NCI-H2107 treated with DMSO at 0.1 percent for 48 hours (cell line): Measurements from ENCODE around the gene ATP6V0B.

ENCODE experiments used
- DNase-seq: peaks from one replicate; lab custom pipeline; 2025; ENCODE audit not compliant: unreplicated experiment; lab: John Stamatoyannopoulos, UW

ATP6V0B gene

GRCh38 chr1:43982808-43983207 lies 8.0 kb downstream of the ATP6V0B start:
- no peak for DNase-seq

GRCh38 chr1:43983253-43983899 lies 8.6 kb downstream of the ATP6V0B start:
- DNase-seq = no peak

- DNase-seq = no peak
Measured at GRCh38 chr1:43984855-43985254, 10.1 kb downstream of the ATP6V0B start.

DNA sequence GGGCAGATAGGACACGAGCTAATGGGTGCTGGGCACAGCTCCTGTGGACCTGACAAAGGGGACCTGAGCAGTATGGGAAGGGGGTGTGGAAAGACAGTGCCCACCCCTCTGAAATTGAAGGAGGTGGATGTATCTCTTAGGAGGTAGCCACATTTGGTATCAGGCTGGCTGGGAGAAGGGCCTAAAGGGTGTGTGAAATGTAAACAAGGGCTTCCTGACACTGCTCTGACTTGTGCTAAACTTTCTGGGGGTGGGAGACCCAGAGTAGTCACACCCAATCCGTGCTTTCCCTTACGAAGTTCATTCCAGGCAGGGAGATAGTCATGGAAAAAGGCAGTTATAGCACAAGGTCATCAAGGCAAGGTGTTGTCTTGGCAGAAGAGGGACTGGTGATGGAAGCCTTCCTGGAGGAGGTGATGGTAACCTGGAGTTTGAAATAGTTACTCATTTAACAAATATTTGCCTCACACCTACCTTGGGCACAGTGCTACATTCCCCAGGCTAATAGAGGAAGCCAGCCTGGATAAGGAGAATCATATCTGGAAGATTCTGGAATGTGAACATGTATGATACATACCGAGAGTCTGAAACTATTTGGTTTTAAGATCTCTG lies 11.3 kb downstream of the ATP6V0B start:
- DNase-seq = no peak

GRCh38 chr1:43986712-43987111 lies 12.0 kb downstream of the ATP6V0B start:
- DNase-seq = no peak

- no peak for DNase-seq
Measured at GRCh38 chr1:43987159-43987902, 12.6 kb downstream of the ATP6V0B start.

DNA sequence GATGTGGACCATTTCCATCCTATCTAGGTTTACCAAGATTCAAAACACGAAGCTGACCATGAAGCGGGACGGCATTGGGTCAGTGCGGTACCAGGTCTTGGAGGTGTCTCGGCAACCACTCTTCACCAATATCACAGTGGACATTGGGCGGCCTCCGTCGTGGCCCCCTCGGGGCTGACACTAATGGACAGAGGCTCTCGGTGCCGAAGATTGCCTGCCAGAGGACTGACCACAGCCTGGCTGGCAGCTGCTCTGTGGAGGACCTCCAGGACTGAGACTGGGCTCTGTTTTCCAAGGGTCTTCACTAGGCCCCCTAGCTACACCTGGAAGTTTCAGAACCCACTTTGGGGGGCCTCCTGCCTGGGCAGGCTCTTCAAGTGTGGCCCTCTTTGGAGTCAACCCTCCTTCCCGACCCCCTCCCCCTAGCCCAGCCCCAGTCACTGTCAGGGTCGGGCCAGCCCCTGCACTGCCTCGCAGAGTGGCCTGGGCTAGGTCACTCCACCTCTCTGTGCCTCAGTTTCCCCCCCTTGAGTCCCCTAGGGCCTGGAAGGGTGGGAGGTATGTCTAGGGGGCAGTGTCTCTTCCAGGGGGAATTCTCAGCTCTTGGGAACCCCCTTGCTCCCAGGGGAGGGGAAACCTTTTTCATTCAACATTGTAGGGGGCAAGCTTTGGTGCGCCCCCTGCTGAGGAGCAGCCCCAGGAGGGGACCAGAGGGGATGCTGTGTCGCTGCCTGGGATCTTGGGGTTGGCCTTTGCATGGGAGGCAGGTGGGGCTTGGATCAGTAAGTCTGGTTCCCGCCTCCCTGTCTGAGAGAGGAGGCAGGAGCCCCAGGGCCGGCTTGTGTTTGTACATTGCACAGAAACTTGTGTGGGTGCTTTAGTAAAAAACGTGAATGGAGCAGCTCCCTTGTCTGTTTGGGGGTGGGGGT lies 15.8 kb downstream of the ATP6V0B start:
- DNase-seq = no peak

GRCh38 chr1:43991200-43991475 lies 16.4 kb downstream of the ATP6V0B start:
- DNase-seq = no peak

DNA sequence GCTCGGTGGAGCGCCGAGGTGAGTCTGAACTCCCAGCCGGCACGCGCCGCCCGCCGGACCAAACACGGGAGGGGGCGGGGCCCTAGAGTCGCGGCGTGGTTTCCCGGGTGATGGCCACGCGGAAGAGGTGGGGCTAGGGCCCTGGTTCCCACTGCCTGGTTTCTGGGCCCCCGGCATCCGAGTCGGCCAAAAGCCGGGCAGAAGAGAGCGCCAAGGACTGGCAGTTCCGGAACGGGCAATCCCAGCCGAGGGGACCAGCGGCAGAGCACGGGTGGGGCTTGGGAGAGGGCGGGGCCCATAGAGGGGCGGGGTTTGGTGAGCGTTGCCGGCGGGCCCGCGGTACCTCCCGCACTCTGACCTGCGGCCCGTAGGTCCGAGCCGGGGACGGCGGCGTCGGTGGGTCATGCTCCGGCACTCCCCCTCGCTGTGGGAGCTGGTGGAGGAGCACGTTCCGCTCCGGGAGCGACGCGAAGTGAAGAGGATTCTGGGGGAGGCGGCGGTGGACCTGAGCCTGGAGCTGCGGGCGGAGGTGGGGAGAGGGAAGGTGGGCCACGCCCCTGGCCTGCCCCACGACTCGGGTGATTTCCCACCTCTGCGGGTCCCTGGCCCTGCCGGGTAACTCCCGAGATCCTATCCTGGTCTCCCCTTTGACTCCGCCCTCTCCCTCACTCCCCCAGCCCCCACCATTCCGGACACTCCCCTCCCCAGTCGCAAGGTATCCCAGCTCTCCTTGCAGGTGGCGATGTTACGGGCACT lies 16.9 kb downstream of the ATP6V0B start, which contains the start of gene CCDC24:
Gene CCDC24, plus strand, starts transcription at position 124 of the 756 bp plus-strand sequence. Its CDS starts 280 bp downstream, at position 404.
- peak; percentile 46 for DNase-seq

DNA sequence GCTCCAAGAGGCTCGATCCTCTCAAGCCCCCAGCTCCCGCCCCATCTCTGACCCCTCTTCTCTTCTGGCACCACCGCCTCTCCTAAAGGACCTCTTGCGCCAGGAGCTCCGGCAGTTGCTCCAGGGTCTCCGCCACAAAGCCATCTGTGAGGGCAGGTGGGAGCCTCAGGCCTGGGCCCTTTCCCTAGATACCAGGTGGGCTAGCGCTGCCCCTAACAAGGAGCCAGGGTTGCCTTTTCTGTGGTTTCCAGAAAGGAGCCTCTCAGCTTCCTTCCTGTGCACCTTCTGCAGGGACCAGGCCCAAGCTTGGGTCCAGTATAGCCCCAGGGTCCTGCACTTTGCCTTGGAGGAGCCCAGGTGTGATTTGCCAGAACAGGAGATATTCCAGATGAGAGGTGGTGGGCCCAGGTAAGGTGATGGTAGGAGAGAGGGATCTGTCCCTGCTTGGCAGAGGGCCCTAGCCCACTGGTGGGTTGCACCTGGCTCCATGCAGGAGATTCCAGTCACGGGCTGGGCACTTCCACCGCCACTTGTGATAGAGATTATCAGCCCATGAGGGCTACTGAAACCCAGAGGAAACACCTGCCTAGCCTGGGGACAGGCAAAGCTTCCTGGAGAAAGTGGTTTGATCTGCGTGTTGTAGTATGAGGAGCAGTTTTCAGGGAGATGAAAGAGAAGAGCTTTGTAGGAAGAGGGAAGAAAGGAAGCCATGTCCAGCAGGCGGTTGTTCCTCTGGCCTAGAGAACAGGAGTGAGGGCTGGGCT lies 17.7 kb downstream of the ATP6V0B start:
- DNase-seq = no peak

DNA sequence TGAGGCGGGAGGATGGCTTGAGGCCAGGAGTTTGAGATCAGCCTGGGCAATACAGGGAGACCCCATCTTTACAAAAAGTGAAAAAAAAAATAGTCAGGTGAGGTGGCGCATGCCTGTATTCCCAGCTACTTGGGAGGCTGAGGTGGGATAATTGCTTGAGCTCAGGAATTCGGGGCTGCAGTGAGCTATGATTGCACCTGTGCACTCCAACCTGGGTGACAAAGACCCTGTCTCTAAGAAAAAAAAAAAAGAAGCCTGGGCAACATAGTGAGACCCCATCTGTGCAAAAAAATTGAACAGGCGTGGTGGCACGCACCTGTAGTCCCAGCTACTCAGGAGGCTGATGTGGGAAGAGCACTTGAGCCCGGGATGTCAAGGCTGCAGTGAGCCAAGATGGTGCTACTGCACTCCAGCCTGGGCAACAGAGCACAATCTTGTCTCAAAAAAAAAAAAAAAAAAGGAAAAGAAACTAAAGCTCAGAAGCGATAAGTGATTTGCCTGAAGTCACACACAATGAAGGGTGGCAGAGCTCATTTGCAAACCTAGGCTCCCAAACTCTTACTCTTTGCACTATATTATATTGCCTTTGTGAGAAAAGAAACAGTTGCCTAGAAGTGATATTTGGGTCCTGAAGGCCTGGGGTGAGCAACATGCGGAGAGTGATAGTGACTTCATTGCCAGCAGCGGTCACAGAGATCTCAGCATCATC lies 18.6 kb downstream of the ATP6V0B start:
- no peak for DNase-seq

- DNase-seq = no peak
Measured at GRCh38 chr1:43994071-43994470, 19.3 kb downstream of the ATP6V0B start.

DNA sequence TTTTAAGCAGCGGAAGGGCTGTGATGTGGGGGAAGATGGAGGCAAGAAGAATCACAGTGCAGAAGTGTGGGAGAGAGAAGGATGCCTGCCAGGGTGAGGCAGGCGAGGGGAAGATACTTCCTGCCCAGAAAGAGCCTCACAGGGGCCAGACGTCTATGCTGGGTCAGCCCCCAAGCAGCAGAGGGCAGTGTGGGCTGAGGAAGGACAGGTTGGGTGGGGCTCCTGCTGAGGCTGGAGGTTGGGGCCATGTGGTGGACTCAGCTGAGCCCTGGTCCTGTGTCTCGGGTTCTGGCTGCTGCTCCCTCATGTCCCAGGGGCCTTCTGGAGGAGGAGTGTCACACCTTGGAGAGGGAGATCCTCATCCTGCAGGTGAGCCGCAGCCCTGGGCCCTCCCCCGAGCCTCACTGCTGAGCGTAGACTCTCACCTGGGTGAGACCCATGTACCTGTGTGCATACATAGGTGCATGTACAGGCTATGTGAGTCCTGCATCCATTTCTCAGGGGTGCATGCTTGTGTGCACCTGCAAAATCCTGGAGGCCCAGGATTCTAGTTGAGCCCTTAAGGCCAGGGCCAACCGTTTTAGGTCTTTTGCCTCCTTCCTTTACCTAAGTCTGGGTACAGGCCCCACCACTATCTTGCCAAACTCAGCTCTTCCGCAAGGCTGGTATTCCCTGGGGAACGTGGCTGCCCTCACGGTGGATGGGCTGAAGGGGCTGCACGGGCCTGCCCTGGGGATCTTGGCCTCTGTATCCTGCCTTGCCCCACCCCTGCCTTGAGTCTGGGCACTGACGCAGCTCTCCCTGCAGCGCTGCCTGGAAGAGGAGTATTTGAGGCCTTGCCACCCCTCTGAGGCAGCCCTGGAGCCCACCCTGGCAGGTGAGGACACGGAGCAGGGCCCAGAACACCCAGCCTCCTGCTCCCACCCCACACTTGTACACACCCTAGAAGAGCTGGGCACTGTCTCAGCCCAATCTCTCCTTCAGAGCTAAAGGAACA lies 20.3 kb downstream of the ATP6V0B start:
- DNase-seq = no peak

DNA sequence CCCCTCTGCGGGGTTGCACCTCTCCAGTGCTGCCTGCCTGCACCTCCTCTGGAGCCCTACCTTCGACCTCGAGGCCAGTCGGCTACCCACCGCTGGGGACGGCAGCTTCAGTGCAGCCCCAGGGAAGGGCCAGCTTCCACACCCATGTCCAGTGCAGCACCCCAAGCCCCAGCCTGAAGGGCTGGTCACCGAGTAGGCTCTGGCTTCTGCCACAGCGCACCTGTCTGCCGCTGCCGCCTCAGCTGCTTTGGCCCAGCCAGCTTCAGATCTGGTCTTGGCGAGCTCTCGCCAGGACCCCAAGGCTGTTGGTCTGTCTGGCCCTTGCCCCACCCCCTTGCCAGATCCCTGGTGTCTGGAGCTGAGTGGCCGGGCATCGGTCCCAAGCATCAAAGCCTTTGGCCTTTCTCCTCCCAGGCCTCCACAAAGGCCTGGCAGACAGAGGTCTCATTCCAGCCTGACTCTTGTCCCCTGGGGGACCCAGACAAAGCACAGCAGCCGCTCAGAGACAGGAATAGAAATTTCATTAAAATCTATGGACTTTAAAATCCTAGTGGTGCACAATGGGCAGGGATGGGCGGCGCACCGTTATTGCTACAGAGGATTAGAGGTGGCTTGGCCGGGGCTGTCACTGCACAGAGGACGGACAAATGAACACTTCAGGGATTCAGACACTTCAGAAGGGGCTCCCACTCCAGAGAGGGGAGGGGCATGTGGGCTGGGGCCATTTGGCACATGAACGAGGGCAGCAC lies 21.4 kb downstream of the ATP6V0B start:
- no peak for DNase-seq

- no peak for DNase-seq
Measured at GRCh38 chr1:43996733-43997115, 22.0 kb downstream of the ATP6V0B start.

GRCh38 chr1:43997295-43997999 lies 22.7 kb downstream of the ATP6V0B start:
- no peak for DNase-seq

- DNase-seq = no peak
Measured at GRCh38 chr1:43998000-43998378, 23.2 kb downstream of the ATP6V0B start.
